ENCODE data around the gene UNK.

The UNK gene

GRCh38 chr17:75842411-75842810 lies 57.8 kb downstream of the UNK start:
- Histone ChIP-seq H3K36me3 (ENCODE audit: control insufficient read depth, insufficient read depth, low read length) (peaks cover 9% of the 10 kb centered on the region), H3K9me3 (ENCODE audit: control insufficient read depth, low read length) (no peaks in the 10 kb centered on the region), H3K4me3 (ENCODE audit: low read length) (no peak overlapping the region), H3K27me3 (ENCODE audit: control insufficient read depth, insufficient read depth, low read length) (no peaks in the 10 kb centered on the region), H3K9ac (ENCODE audit: low read length) (no peak overlapping the region), H3K4me1 (ENCODE audit: control insufficient read depth, insufficient read depth, low read length) (peaks cover 42% of the 10 kb centered on the region)

- peak overlapping the region; percentile 74 for H3K9ac ChIP-seq (ENCODE audit: low read length)
- H3K4me1 ChIP-seq (ENCODE audit: control insufficient read depth, insufficient read depth, low read length) = peaks cover 49% of the 10 kb centered on the region
These were observed 58.5 kb downstream of the UNK start for GRCh38 chr17:75842963-75843576.

GRCh38 chr17:75843577-75844529 lies 59.2 kb downstream of the UNK start, which contains the start of gene UNC13D:
Gene UNC13D, minus strand, starts transcription at chr17:75844404. Its CDS starts 67 bp downstream, at chr17:75844337.
- H3K4me3 ChIP-seq (ENCODE audit: low read length) = peak within 1 kb of the TSS; percentile 46
- no peaks in the 10 kb centered on the region for H3K9me3 ChIP-seq (ENCODE audit: control insufficient read depth, low read length)
- peaks cover 20% of the 10 kb centered on the region for H3K36me3 ChIP-seq (ENCODE audit: control insufficient read depth, insufficient read depth, low read length)
- no peaks in the 10 kb centered on the region for H3K27me3 ChIP-seq (ENCODE audit: control insufficient read depth, insufficient read depth, low read length)
- H3K4me1 ChIP-seq (ENCODE audit: control insufficient read depth, insufficient read depth, low read length) = peaks cover 54% of the 10 kb centered on the region
- peak within 1 kb of the TSS; percentile 83 for H3K9ac ChIP-seq (ENCODE audit: low read length)

More at GRCh38 chr17:75842963-75843576, 58.5 kb downstream of the UNK start:
- Histone ChIP-seq H3K9me3 (ENCODE audit: control insufficient read depth, low read length) (no peaks in the 10 kb centered on the region), H3K4me3 (ENCODE audit: low read length) (no peak overlapping the region), H3K27me3 (ENCODE audit: control insufficient read depth, insufficient read depth, low read length) (no peaks in the 10 kb centered on the region), H3K36me3 (ENCODE audit: control insufficient read depth, insufficient read depth, low read length) (peaks cover 15% of the 10 kb centered on the region)

- peak overlapping the region; percentile 83 for H3K9ac ChIP-seq (ENCODE audit: low read length)
- peaks cover 58% of the 10 kb centered on the region for H3K4me1 ChIP-seq (ENCODE audit: control insufficient read depth, insufficient read depth, low read length)
- peaks cover 27% of the 10 kb centered on the region for H3K36me3 ChIP-seq (ENCODE audit: control insufficient read depth, insufficient read depth, low read length)
- peak overlapping the region; percentile 46 for H3K4me3 ChIP-seq (ENCODE audit: low read length)
- H3K27me3 ChIP-seq (ENCODE audit: control insufficient read depth, insufficient read depth, low read length) = no peaks in the 10 kb centered on the region
- no peaks in the 10 kb centered on the region for H3K9me3 ChIP-seq (ENCODE audit: control insufficient read depth, low read length)
These were observed 60.0 kb downstream of the UNK start for GRCh38 chr17:75844530-75845057.

GRCh38 chr17:75845058-75845711 lies 60.6 kb downstream of the UNK start:
- H3K9ac ChIP-seq (ENCODE audit: low read length) = peak overlapping the region; percentile 83
- H3K4me1 ChIP-seq (ENCODE audit: control insufficient read depth, insufficient read depth, low read length) = peaks cover 58% of the 10 kb centered on the region
- peaks cover 31% of the 10 kb centered on the region for H3K36me3 ChIP-seq (ENCODE audit: control insufficient read depth, insufficient read depth, low read length)
- no peaks in the 10 kb centered on the region for H3K9me3 ChIP-seq (ENCODE audit: control insufficient read depth, low read length)
- no peak overlapping the region for H3K4me3 ChIP-seq (ENCODE audit: low read length)
- H3K27me3 ChIP-seq (ENCODE audit: control insufficient read depth, insufficient read depth, low read length) = no peaks in the 10 kb centered on the region

- peaks cover 58% of the 10 kb centered on the region for H3K4me1 ChIP-seq (ENCODE audit: control insufficient read depth, insufficient read depth, low read length)
- H3K27me3 ChIP-seq (ENCODE audit: control insufficient read depth, insufficient read depth, low read length) = no peaks in the 10 kb centered on the region
- no peaks in the 10 kb centered on the region for H3K9me3 ChIP-seq (ENCODE audit: control insufficient read depth, low read length)
- H3K4me3 ChIP-seq (ENCODE audit: low read length) = no peak overlapping the region
- H3K9ac ChIP-seq (ENCODE audit: low read length) = no peak overlapping the region
- peaks cover 36% of the 10 kb centered on the region for H3K36me3 ChIP-seq (ENCODE audit: control insufficient read depth, insufficient read depth, low read length)
These were observed 61.5 kb downstream of the UNK start for GRCh38 chr17:75845933-75846691.

- H3K4me1 ChIP-seq (ENCODE audit: control insufficient read depth, insufficient read depth, low read length) = peaks cover 58% of the 10 kb centered on the region
- peaks cover 39% of the 10 kb centered on the region for H3K36me3 ChIP-seq (ENCODE audit: control insufficient read depth, insufficient read depth, low read length)
- H3K4me3 ChIP-seq (ENCODE audit: low read length) = no peak overlapping the region
- H3K9ac ChIP-seq (ENCODE audit: low read length) = peak overlapping the region; percentile 34
- H3K27me3 ChIP-seq (ENCODE audit: control insufficient read depth, insufficient read depth, low read length) = no peaks in the 10 kb centered on the region
- no peaks in the 10 kb centered on the region for H3K9me3 ChIP-seq (ENCODE audit: control insufficient read depth, low read length)
These were observed 62.3 kb downstream of the UNK start for GRCh38 chr17:75846692-75847613.

- peak overlapping the region; percentile 34 for H3K9ac ChIP-seq (ENCODE audit: low read length)
- H3K9me3 ChIP-seq (ENCODE audit: control insufficient read depth, low read length) = no peaks in the 10 kb centered on the region
- H3K27me3 ChIP-seq (ENCODE audit: control insufficient read depth, insufficient read depth, low read length) = no peaks in the 10 kb centered on the region
- no peak overlapping the region for H3K4me3 ChIP-seq (ENCODE audit: low read length)
- H3K4me1 ChIP-seq (ENCODE audit: control insufficient read depth, insufficient read depth, low read length) = peaks cover 58% of the 10 kb centered on the region
- H3K36me3 ChIP-seq (ENCODE audit: control insufficient read depth, insufficient read depth, low read length) = peaks cover 39% of the 10 kb centered on the region
These were observed 63.3 kb downstream of the UNK start for GRCh38 chr17:75847614-75848522.

- no peak overlapping the region for H3K4me3 ChIP-seq (ENCODE audit: low read length)
- H3K36me3 ChIP-seq (ENCODE audit: control insufficient read depth, insufficient read depth, low read length) = peaks cover 39% of the 10 kb centered on the region
- H3K4me1 ChIP-seq (ENCODE audit: control insufficient read depth, insufficient read depth, low read length) = peaks cover 54% of the 10 kb centered on the region
- H3K9ac ChIP-seq (ENCODE audit: low read length) = peak overlapping the region; percentile 0
- H3K9me3 ChIP-seq (ENCODE audit: control insufficient read depth, low read length) = no peaks in the 10 kb centered on the region
- H3K27me3 ChIP-seq (ENCODE audit: control insufficient read depth, insufficient read depth, low read length) = no peaks in the 10 kb centered on the region
These were observed 64.1 kb downstream of the UNK start for GRCh38 chr17:75848523-75849278.
